HG03097 (cell line): Measurements from ENCODE around the gene SOBP.
"Not testable (repeated sequence)": the region's sequence is repeated elsewhere in the genome, so short reads cannot be mapped to it uniquely, and the experiment has no call there.

ENCODE experiments used
- ATAC-seq: cut with Tn5 transposase; IDR thresholded peaks from one replicate; pipeline ENCODE4 v1.9.1; 2021; ENCODE audit not compliant: unreplicated experiment, low FRiP score

Gene SOBP

GRCh38 chr6:107519224-107519623 is 29.3 kb downstream of the SOBP start:
- ATAC-seq, result not testable (repeated sequence)

- ATAC-seq, result not testable (repeated sequence)
Observed at GRCh38 chr6:107520706-107521105, 30.8 kb downstream of the SOBP start.

- ATAC-seq, result no peak
Observed at GRCh38 chr6:107523054-107523791, 33.3 kb downstream of the SOBP start.

GRCh38 chr6:107523794-107524193 is 33.9 kb downstream of the SOBP start:
- no peak for ATAC-seq

- no peak for ATAC-seq
Observed at GRCh38 chr6:107524626-107525025, 34.7 kb downstream of the SOBP start.

- ATAC-seq, result no peak
Observed at GRCh38 chr6:107531868-107532267, 42.0 kb downstream of the SOBP start.

GRCh38 chr6:107532706-107533105 is 42.8 kb downstream of the SOBP start:
- no peak for ATAC-seq

GRCh38 chr6:107533415-107534059 is 43.6 kb downstream of the SOBP start:
- ATAC-seq, result no peak

- ATAC-seq, result no peak
Observed at GRCh38 chr6:107534571-107535141, 44.7 kb downstream of the SOBP start.

- ATAC-seq, result no peak
Observed at GRCh38 chr6:107535626-107536025, 45.7 kb downstream of the SOBP start.

GRCh38 chr6:107536180-107536961 is 46.5 kb downstream of the SOBP start:
- ATAC-seq, result no peak

GRCh38 chr6:107537559-107537958 is 47.6 kb downstream of the SOBP start:
- no peak for ATAC-seq

- ATAC-seq, result no peak
Observed at GRCh38 chr6:107538856-107539387, 49.0 kb downstream of the SOBP start.

- no peak for ATAC-seq
Observed at GRCh38 chr6:107539409-107539808, 49.5 kb downstream of the SOBP start.

- no peak for ATAC-seq
Observed at GRCh38 chr6:107539849-107540464, 50.0 kb downstream of the SOBP start.

- no peak for ATAC-seq
Observed at GRCh38 chr6:107540465-107540857, 50.5 kb downstream of the SOBP start.

- ATAC-seq, result no peak
Observed at GRCh38 chr6:107542192-107542668, 52.3 kb downstream of the SOBP start.

- ATAC-seq, result no peak
Observed at GRCh38 chr6:107543088-107543487, 53.2 kb downstream of the SOBP start.

- ATAC-seq, result no peak
Observed at GRCh38 chr6:107543567-107543966, 53.6 kb downstream of the SOBP start.

GRCh38 chr6:107545763-107546162 is 55.8 kb downstream of the SOBP start:
- ATAC-seq, result no peak
